GM12878 (cell line): ENCODE measurements around the gene DDX54. TPM values are rescaled to one million over a fixed set of nuclear protein-coding genes. Genes with fewer than 3 reads are reported as not detected.

Experiments used
- ATAC-seq: fragments of 200-7000 bp; cut with Tn5 transposase; 3 replicates; pipeline ENCODE4 v1.9.1; 2020; ENCODE audit warnings: mild to moderate bottlenecking, moderate library complexity
- BruUV-seq: library from RNA; stranded (reverse); fragments of 400-500 nt; replicated peaks from 2 replicates; lab custom pipeline; 2021; lab: Mats Ljungman, UMichigan
- CTCF ChIA-PET: fragments of 300-600 bp; sonication (Branson Sonifier 250); formaldehyde crosslinking; extraction: SDS; loops from one replicate; lab custom pipeline; 2021; ENCODE audit warnings: inconsistent platforms; lab: Yijun Ruan, JAX
- POLR2A ChIA-PET: fragments of 350-600 bp; formaldehyde crosslinking; extraction: SDS; loops from one replicate; lab custom pipeline; 2021; ENCODE audit warnings: inconsistent platforms; lab: Charles Lee
- RAD21 ChIA-PET: fragments of 300-600 bp; sonication (Branson Sonifier 250); formaldehyde crosslinking; loops from one replicate; lab custom pipeline; 2023; ENCODE audit warnings: antibody characterized with exemption; ENCODE audit not compliant: unreplicated experiment; lab: Charles Lee
- SMC1A ChIA-PET: fragments of 300-600 bp; sonication (Branson Sonifier 250); formaldehyde crosslinking; loops from one replicate; lab custom pipeline; 2023; ENCODE audit not compliant: unreplicated experiment, uncharacterized antibody; lab: Charles Lee
- DNase-seq: peaks from one replicate; pipeline ENCODE4 v3.0.0-alpha.2; 2011; ENCODE audit warnings: low read depth, low spot score
- FAIRE-seq: peaks from 3 replicates; lab custom pipeline; 2011; peaks lifted over from hg19 to GRCh38; lab: Jason Lieb, UNC
- H2AFZ ChIP-seq: 2 replicates; pipeline ENCODE4 v1.6.0; 2011; ENCODE audit warnings: low read depth, low read length, control low read depth; ENCODE audit not compliant: control insufficient read depth
- H3K27ac ChIP-seq: 2 replicates; pipeline ENCODE4 v1.5.1; 2011; ENCODE audit warnings: control low read depth; ENCODE audit not compliant: control insufficient read depth, insufficient read depth
- H3K27me3 ChIP-seq, 2 experiments: replicated peaks in 1 of 2; 2 replicates each; pipeline versions ENCODE4 v1.6.0 to v1.6.1; 2011; ENCODE audit warnings: low read length in 1 of 2; ENCODE audit not compliant: control insufficient read depth in 2 of 2, insufficient read depth in 2 of 2
- H3K36me3 ChIP-seq, 2 experiments: 2 replicates each; pipeline ENCODE4 v1.5.1; 2011; ENCODE audit warnings: low read length in 1 of 2; ENCODE audit not compliant: control insufficient read depth in 2 of 2, insufficient read depth in 2 of 2
- H3K4me1 ChIP-seq: 2 replicates; pipeline ENCODE4 v1.6.1; 2011; ENCODE audit warnings: mild to moderate bottlenecking, low read length, moderate library complexity, mixed read lengths; ENCODE audit not compliant: control insufficient read depth, insufficient read depth
- H3K4me2 ChIP-seq: 2 replicates; pipeline ENCODE4 v1.6.0; 2011; ENCODE audit warnings: control low read depth; ENCODE audit not compliant: control insufficient read depth, insufficient read depth
- H3K4me3 ChIP-seq: fragments of 200-600 bp; sonication (generic); 2 replicates; pipeline ENCODE4 v1.5.1; 2016
- H3K79me2 ChIP-seq: 2 replicates; pipeline ENCODE4 v1.6.0; 2011; ENCODE audit warnings: low read length; ENCODE audit not compliant: control insufficient read depth, insufficient read depth
- H3K9ac ChIP-seq: 2 replicates; pipeline ENCODE4 v1.8.0; 2011; ENCODE audit warnings: low read length, control low read depth, mixed read lengths; ENCODE audit not compliant: control insufficient read depth, insufficient read depth
- H3K9me3 ChIP-seq: replicated peaks from 3 replicates; pipeline ENCODE4 v1.5.1; 2011; ENCODE audit warnings: mild to moderate bottlenecking, low read length; ENCODE audit not compliant: control insufficient read depth, insufficient read depth
- H4K20me1 ChIP-seq: 2 replicates; pipeline ENCODE4 v1.6.0; 2011; ENCODE audit not compliant: control insufficient read depth, insufficient read depth
- CTCF ChIP-seq, 3 experiments: IDR thresholded peaks in 2 of 3; conservative IDR thresholded peaks in 1 of 3; 2 replicates each; pipeline ENCODE4 v1.5.1; 2011; ENCODE audit warnings: low read depth in 3 of 3, low read length in 3 of 3, mild to moderate bottlenecking in 3 of 3, control low read depth in 2 of 3, moderate library complexity in 2 of 3, inconsistent platforms in 1 of 3, mixed read lengths in 1 of 3; ENCODE audit not compliant: control insufficient read depth in 2 of 3, insufficient read depth in 1 of 3; ENCODE audit errors: extremely low read depth in 1 of 3
- EED ChIP-seq: sonication (generic); IDR thresholded peaks from 2 replicates; pipeline ENCODE4 v1.6.1; 2016; ENCODE audit warnings: antibody characterized with exemption, low read depth
- EZH2 ChIP-seq: IDR thresholded peaks from 2 replicates; pipeline ENCODE4 v1.6.1; 2012; ENCODE audit warnings: low read depth, mild to moderate bottlenecking, control low read depth, inconsistent platforms, low read length, borderline replicate concordance; ENCODE audit not compliant: control insufficient read depth
- FOXM1 ChIP-seq: IDR thresholded peaks from 2 replicates; pipeline ENCODE4 v1.6.1; 2012; ENCODE audit warnings: low read depth, mild to moderate bottlenecking, inconsistent platforms, low read length, moderate library complexity
- HDAC2 ChIP-seq: fragments of 200-600 bp; sonication (generic); IDR thresholded peaks from 2 replicates; pipeline ENCODE4 v1.6.1; 2017
- HDGF ChIP-seq: fragments of 450-650 bp; IDR thresholded peaks from 2 replicates; pipeline ENCODE4 v1.6.1; 2016; ENCODE audit warnings: antibody characterized with exemption
- JUNB ChIP-seq: IDR thresholded peaks from 2 replicates; pipeline ENCODE4 v1.6.1; 2016; ENCODE audit warnings: antibody characterized with exemption, mild to moderate bottlenecking
- LARP7 ChIP-seq: fragments of 450-650 bp; IDR thresholded peaks from 2 replicates; pipeline ENCODE4 v1.6.1; 2017; ENCODE audit warnings: mild to moderate bottlenecking
- MEF2A ChIP-seq: IDR thresholded peaks from 2 replicates; pipeline ENCODE4 v1.6.1; 2011; ENCODE audit warnings: low read depth, mild to moderate bottlenecking, low read length, moderate library complexity; ENCODE audit not compliant: insufficient read depth
- SRF ChIP-seq, 2 experiments: IDR thresholded peaks; 2 replicates each; pipeline ENCODE4 v1.6.1; 2011; ENCODE audit warnings: low read depth in 2 of 2, low read length in 2 of 2, mild to moderate bottlenecking in 1 of 2, moderate library complexity in 1 of 2
- ZSCAN29 ChIP-seq: fragments of 450-650 bp; IDR thresholded peaks from 2 replicates; pipeline ENCODE4 v1.6.1; 2017; ENCODE audit warnings: mild to moderate bottlenecking, moderate library complexity
- WGBS: methylation state at CpG from one replicate; pipeline ENCODE4 v1.1.6; 2016; ENCODE audit warnings: low lambda C conversion rate; ENCODE audit not compliant: insufficient replicate concordance, insufficient coverage; ENCODE audit errors: missing lambda C conversion rate; 5-methylcytosine and 5-hydroxymethylcytosine counted together
- in situ Hi-C: fragments of 300-500 bp; cut with MboI; formaldehyde crosslinking; loops from 9 replicates; pipeline ENCODE4 v1.14.3; 2018; ENCODE audit warnings: mixed read lengths
- intact Hi-C: fragments of 100-400 bp; cut with micrococcal nuclease; formaldehyde crosslinking; loops from one replicate; pipeline ENCODE4 v1.14.2; 2022; ENCODE audit not compliant: unreplicated experiment
- polyA plus RNA-seq, 11 experiments: library from polyadenylated mRNA; depleted of rRNA in 4 of 11; unstranded in 6 of 11; stranded (reverse) in 5 of 11; fragments of >200 nt; fragmentation: Nextera tagmentation in 4 of 11; fragmentation: Illumina TruSeq in 1 of 11; extraction: Ambion mirVana in 4 of 11; extraction: Trizol in 1 of 11; gene quantifications; 1 replicate in 1 of 11; 2 replicates in 10 of 11; pipeline versions ENCODE4 v1.2.1 to v1.2.3, GENCODE V29; 2011 to 2016; ENCODE audit warnings: inconsistent platforms in 2 of 11, missing spikeins in 2 of 11, low read depth in 1 of 11
- total RNA-seq, 4 experiments: library from RNA; depleted of rRNA in 3 of 4; stranded (reverse); fragments of >200 nt in 3 of 4; fragmentation: Illumina TruSeq in 1 of 4; extraction: Trizol in 1 of 4; gene quantifications; 2 replicates each; pipeline versions ENCODE4 v1.2.1 to v1.2.3, GENCODE V29; 2013 to 2021
- TF ChIP-seq, protein P1 (sequence below): fragments of 450-650 bp; IDR thresholded peaks from 2 replicates; pipeline ENCODE4 v1.6.1; 2017; ENCODE audit warnings: mild to moderate bottlenecking, low read depth, inconsistent platforms; ENCODE audit not compliant: poor library complexity, severe bottlenecking

Gene DDX54
- total and polyA plus RNA-seq, 10 of the 15 experiments (the other 5 are each of a cell fraction or from before 2014, with no cell fraction given): 1.9 to 115 (median 56.3) TPM

DNA sequence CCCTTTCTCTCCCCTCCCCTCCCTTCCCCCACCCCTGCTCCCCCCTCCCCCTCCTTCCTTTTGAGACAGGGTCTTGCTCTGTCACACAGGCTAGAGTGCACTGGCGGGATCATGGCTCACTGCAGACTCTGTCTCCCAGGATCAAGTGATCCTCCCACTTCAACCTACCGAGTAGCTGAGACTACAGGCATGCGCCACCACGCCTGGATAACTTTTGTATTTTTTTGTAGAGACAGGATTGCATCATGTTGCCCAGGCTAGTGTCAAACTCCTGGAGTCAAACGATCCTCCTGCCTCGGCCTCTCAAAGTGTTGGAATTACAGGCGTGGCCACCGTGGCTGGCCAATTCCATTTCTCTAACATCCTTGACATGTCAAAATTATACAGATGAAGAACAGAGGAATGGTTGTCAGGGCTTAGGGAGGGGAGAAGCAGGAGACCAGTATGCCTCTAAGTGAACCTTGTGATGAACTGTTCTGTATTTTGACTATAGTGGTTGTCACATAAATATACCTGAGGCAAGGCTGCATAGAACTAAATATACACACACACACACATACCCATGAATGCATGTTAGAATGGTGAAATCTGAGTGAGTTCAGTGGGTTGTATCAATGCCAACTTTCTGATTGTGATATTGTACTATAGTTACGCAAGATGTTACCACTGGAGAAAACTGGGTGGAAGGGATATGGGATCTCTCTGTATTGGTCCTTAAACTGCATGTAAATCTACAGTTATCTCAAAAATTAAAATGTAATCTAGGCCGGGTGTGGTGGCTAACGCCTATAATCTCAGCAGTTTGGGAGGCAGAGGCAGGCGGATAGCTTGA lies 39.3 kb downstream of the DDX54 start:
- in situ Hi-C loops (no loop called here), intact Hi-C loops (no loop called here)
- no peaks in the 10 kb centered on the region for H3K36me3 ChIP-seq
- ATAC-seq (no peak), FAIRE-seq (no peak), DNase-seq (no peak)
- ChIA-PET RAD21 (interaction anchor here (1.2 kb wide), 1 partner anchor 28 kb away, joined by 3 read pairs; no protein-coding TSS in a partner anchor), SMC1A (no interaction called here), POLR2A (no interaction called here), CTCF (interaction anchor here (0.6 to 1.0 kb wide), 2 partner anchors 7 to 181 kb away, joined by 3 to 4 read pairs; no protein-coding TSS in a partner anchor)
- H2AFZ ChIP-seq: no peak overlapping the region
- WGBS: 72% methylated on average over 12 of the region's 12 CpGs
- H3K4me2 ChIP-seq: no peak overlapping the region
- no peak overlapping the region for H3K4me3 ChIP-seq
- H3K9ac ChIP-seq: no peak overlapping the region
- H3K27me3 ChIP-seq: no peaks in the 10 kb centered on the region
- H3K9me3 ChIP-seq: no peaks in the 10 kb centered on the region
- BruUV-seq: no TSS peak
- no peak overlapping the region for H3K27ac ChIP-seq
- no peaks in the 10 kb centered on the region for H3K79me2 ChIP-seq
- TF ChIP-seq, protein P1, sequence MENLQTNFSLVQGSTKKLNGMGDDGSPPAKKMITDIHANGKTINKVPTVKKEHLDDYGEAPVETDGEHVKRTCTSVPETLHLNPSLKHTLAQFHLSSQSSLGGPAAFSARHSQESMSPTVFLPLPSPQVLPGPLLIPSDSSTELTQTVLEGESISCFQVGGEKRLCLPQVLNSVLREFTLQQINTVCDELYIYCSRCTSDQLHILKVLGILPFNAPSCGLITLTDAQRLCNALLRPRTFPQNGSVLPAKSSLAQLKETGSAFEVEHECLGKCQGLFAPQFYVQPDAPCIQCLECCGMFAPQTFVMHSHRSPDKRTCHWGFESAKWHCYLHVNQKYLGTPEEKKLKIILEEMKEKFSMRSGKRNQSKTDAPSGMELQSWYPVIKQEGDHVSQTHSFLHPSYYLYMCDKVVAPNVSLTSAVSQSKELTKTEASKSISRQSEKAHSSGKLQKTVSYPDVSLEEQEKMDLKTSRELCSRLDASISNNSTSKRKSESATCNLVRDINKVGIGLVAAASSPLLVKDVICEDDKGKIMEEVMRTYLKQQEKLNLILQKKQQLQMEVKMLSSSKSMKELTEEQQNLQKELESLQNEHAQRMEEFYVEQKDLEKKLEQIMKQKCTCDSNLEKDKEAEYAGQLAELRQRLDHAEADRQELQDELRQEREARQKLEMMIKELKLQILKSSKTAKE: no peak
- no peaks in the 10 kb centered on the region for H4K20me1 ChIP-seq
- no peaks in the 10 kb centered on the region; the same call in 1 of the 2 replicates for H3K4me1 ChIP-seq

- H3K4me2 ChIP-seq: no peak overlapping the region
- ChIA-PET SMC1A (interaction anchor here (1.2 kb wide), 1 partner anchor 9 kb away, joined by 4 read pairs; no protein-coding TSS in a partner anchor), CTCF (interaction anchor here (0.6 to 1.0 kb wide), 2 partner anchors 8 to 46 kb away, joined by 3 read pairs; no protein-coding TSS in a partner anchor), POLR2A (no interaction called here), RAD21 (interaction anchor here (1.2 kb wide), 1 partner anchor 30 kb away, joined by 3 read pairs; no protein-coding TSS in a partner anchor)
- no peak overlapping the region for H3K27ac ChIP-seq
- BruUV-seq: no TSS peak
- in situ Hi-C loops: no loop called here
- FAIRE-seq (no peak), DNase-seq (no peak), ATAC-seq (no peak)
- WGBS: 32% methylated on average over 5 of the region's 5 CpGs
- H3K9me3 ChIP-seq: no peaks in the 10 kb centered on the region
- H3K9ac ChIP-seq: no peak overlapping the region
- no peaks in the 10 kb centered on the region for H3K27me3 ChIP-seq
- no peak overlapping the region for H3K4me3 ChIP-seq
- H3K4me1 ChIP-seq: no peaks in the 10 kb centered on the region; the same call in 1 of the 2 replicates
- H3K36me3 ChIP-seq: no peaks in the 10 kb centered on the region
- intact Hi-C loops: no loop called here
- no peak overlapping the region for H2AFZ ChIP-seq
- H4K20me1 ChIP-seq: no peaks in the 10 kb centered on the region
- no peaks in the 10 kb centered on the region for H3K79me2 ChIP-seq
- TF ChIP-seq MEF2A: no peak
- TF ChIP-seq LARP7: no peak
- TF ChIP-seq EZH2: no peak
- no peak for TF ChIP-seq CTCF (IDR thresholded peaks at IDR 0.05 in 2 of 3, conservative IDR thresholded peaks at IDR 0.05 in 1 of 3; ENCODE audit: control insufficient read depth in 2 of 3, extremely low read depth in 1 of 3, insufficient read depth in 1 of 3, low read depth in 3 of 3, low read length in 3 of 3)
- no peak for TF ChIP-seq JUNB
- no peak for TF ChIP-seq ZSCAN29
- TF ChIP-seq HDGF: no peak
- no peak for TF ChIP-seq EED
- no peak for TF ChIP-seq SRF (IDR thresholded peaks at IDR 0.05; ENCODE audit: low read depth in 2 of 2, low read length in 2 of 2)
- no peak for TF ChIP-seq FOXM1
- TF ChIP-seq HDAC2: no peak
These were observed 40.5 kb downstream of the DDX54 start for GRCh38 chr12:113144806-113145205.
